ENCODE measurements around the gene MYO15B. TPM values are rescaled to one million over a fixed set of nuclear protein-coding genes. Genes with fewer than 3 reads are reported as not detected.

MYO15B gene
- total RNA-seq, 1 donor from 2014 or later = 43.0 TPM

- H3K27me3 ChIP-seq (ENCODE audit: low read depth) = no peaks in the 10 kb centered on the region
- H3K9me3 ChIP-seq (replicated peaks) = no peaks in the 10 kb centered on the region
- H3K36me3 ChIP-seq = peaks cover 87% of the 10 kb centered on the region
- no peak for DNase-seq
- no peak for TF ChIP-seq CTCF (IDR thresholded peaks at IDR 0.05; ENCODE audit: borderline replicate concordance)
- no peaks in the 10 kb centered on the region for H3K4me1 ChIP-seq
- no peak overlapping the region for H3K27ac ChIP-seq (replicated peaks)
- intact Hi-C loops (cut with micrococcal nuclease) = no loop called here
- H3K4me3 ChIP-seq = no peak overlapping the region
Observed at GRCh38 chr17:75616521-75617122, 29.0 kb downstream of the MYO15B start.

GRCh38 chr17:75617218-75617617 lies 29.6 kb downstream of the MYO15B start:
- Histone ChIP-seq H3K4me3 (no peak overlapping the region), H3K27me3 (ENCODE audit: low read depth) (no peaks in the 10 kb centered on the region), H3K9me3 (replicated peaks) (no peaks in the 10 kb centered on the region), H3K36me3 (peaks cover 85% of the 10 kb centered on the region), H3K4me1 (no peaks in the 10 kb centered on the region), H3K27ac (replicated peaks) (no peak overlapping the region)
- intact Hi-C loops (cut with micrococcal nuclease) = no loop called here
- no peak for TF ChIP-seq CTCF (IDR thresholded peaks at IDR 0.05; ENCODE audit: borderline replicate concordance)
- DNase-seq = no peak

- intact Hi-C loops (cut with micrococcal nuclease) = no loop called here
- DNase-seq = peak; percentile 6
- H3K27me3 ChIP-seq (ENCODE audit: low read depth) = no peaks in the 10 kb centered on the region
- H3K4me1 ChIP-seq = no peaks in the 10 kb centered on the region
- no peak overlapping the region for H3K27ac ChIP-seq (replicated peaks)
- H3K9me3 ChIP-seq (replicated peaks) = no peaks in the 10 kb centered on the region
- peaks cover 80% of the 10 kb centered on the region for H3K36me3 ChIP-seq
- no peak overlapping the region for H3K4me3 ChIP-seq
- TF ChIP-seq CTCF (IDR thresholded peaks at IDR 0.05; ENCODE audit: borderline replicate concordance) = no peak
Observed at GRCh38 chr17:75617675-75618074, 30.1 kb downstream of the MYO15B start.

DNA sequence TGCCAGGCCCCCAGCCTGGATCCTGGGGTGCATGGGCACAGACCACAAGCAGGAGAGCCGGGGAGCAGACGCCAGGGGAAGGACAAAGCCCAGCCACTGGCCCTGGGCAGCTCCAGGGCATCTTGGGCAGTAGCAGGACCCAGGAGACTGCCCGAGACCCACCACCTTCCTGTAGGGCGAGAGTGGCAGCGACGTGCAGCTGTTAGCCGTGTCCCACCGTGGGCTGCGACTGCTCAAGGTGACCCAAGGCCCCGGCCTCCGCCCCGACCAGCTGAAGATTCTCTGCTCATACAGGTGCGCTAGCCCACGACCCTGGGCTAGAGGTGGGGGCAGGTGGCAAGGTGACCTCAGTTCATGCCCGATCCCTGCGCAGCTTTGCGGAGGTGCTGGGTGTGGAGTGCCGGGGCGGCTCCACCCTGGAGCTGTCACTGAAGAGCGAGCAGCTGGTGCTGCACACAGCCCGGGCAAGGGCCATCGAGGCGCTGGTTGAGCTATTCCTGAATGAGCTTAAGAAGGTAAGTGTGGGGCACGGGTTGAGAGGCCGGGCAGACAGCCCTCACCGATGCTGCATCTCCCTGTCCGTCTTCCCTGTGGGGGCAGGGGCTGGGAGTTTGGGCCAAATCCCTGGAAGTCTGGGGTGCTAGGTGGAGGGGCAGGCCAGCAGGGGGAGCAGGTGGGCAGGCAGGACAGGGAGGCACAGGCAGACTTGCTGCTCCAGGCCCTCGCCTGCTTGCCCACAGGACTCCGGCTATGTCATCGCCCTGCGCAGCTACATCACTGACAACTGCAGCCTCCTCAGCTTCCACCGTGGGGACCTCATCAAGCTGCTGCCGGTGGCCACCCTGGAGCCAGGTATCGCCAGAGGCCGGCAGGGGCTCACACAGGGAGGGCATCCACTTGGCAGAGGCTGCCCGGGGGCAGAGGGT lies 32.2 kb downstream of the MYO15B start:
- Histone ChIP-seq H3K27ac (replicated peaks) (no peak overlapping the region), H3K4me1 (no peaks in the 10 kb centered on the region), H3K36me3 (peaks cover 66% of the 10 kb centered on the region), H3K9me3 (replicated peaks) (no peaks in the 10 kb centered on the region), H3K4me3 (no peak overlapping the region), H3K27me3 (ENCODE audit: low read depth) (no peaks in the 10 kb centered on the region)
- intact Hi-C loops (cut with micrococcal nuclease) = no loop called here
- peak; percentile 51 for TF ChIP-seq CTCF (IDR thresholded peaks at IDR 0.05; ENCODE audit: borderline replicate concordance)
- DNase-seq = peak; percentile 21

- H3K27ac ChIP-seq (replicated peaks) = no peak overlapping the region
- no peaks in the 10 kb centered on the region for H3K9me3 ChIP-seq (replicated peaks)
- H3K4me1 ChIP-seq = peaks cover 8% of the 10 kb centered on the region
- no peak overlapping the region for H3K4me3 ChIP-seq
- H3K36me3 ChIP-seq = peaks cover 64% of the 10 kb centered on the region
- DNase-seq = no peak
- no peaks in the 10 kb centered on the region for H3K27me3 ChIP-seq (ENCODE audit: low read depth)
- no peak for TF ChIP-seq CTCF (IDR thresholded peaks at IDR 0.05; ENCODE audit: borderline replicate concordance)
- intact Hi-C loops (cut with micrococcal nuclease) = no loop called here
Observed at GRCh38 chr17:75621489-75621888, 33.9 kb downstream of the MYO15B start.

All from left ventricle myocardium inferior (tissue), 1 donor.